NCI-H2107 treated with DMSO at 0.1 percent for 48 hours (cell line): ENCODE data around the gene CS.
"Not testable (repeated sequence)": the region's sequence is repeated elsewhere in the genome, so short reads cannot be mapped to it uniquely, and the experiment has no call there.

ENCODE experiments used
- DNase-seq: peaks from one replicate; lab custom pipeline; 2025; ENCODE audit not compliant: unreplicated experiment; lab: John Stamatoyannopoulos, UW

Gene CS

GRCh38 chr12:56299853-56300643 is at the start of gene CS:
TSS of gene CS (minus strand) at chr12:56300330. CDS start at chr12:56300201, 129 bp downstream.
- DNase-seq = peak; percentile 89

GRCh38 chr12:56348776-56349175 is 48.6 kb upstream of the CS start:
- DNase-seq = no peak

- DNase-seq = not testable (repeated sequence)
These were observed 47.1 kb upstream of the CS start for GRCh38 chr12:56347255-56347654.

GRCh38 chr12:56346675-56347074 is 46.5 kb upstream of the CS start:
- no peak for DNase-seq

GRCh38 chr12:56342290-56342689 is 42.2 kb upstream of the CS start:
- not testable (repeated sequence) for DNase-seq

- DNase-seq = no peak
These were observed 41.5 kb upstream of the CS start for GRCh38 chr12:56341616-56342015.

- DNase-seq = no peak
These were observed 39.0 kb upstream of the CS start for GRCh38 chr12:56339158-56339422.

GRCh38 chr12:56338308-56339157 is 38.4 kb upstream of the CS start, which contains the start of gene IL23A:
TSS of gene IL23A (plus strand) at chr12:56338884. CDS start at chr12:56339045, 161 bp downstream.
- DNase-seq = peak; percentile 83

- DNase-seq = no peak
These were observed 37.7 kb upstream of the CS start for GRCh38 chr12:56337753-56338251.

GRCh38 chr12:56336361-56337167 is 36.4 kb upstream of the CS start:
- DNase-seq = no peak

GRCh38 chr12:56335527-56335926 is 35.4 kb upstream of the CS start:
- not testable (repeated sequence) for DNase-seq

- DNase-seq = no peak
These were observed 34.3 kb upstream of the CS start for GRCh38 chr12:56334490-56334793.

- peak; percentile 94 for DNase-seq
These were observed 33.8 kb upstream of the CS start, which contains the start of gene PAN2 for GRCh38 chr12:56333679-56334489. TSS of gene PAN2 (minus strand) at chr12:56334000. CDS start at chr12:56333094, 906 bp downstream.

- DNase-seq = no peak
These were observed 33.1 kb upstream of the CS start for GRCh38 chr12:56333197-56333678.

- no peak for DNase-seq
These were observed 32.5 kb upstream of the CS start for GRCh38 chr12:56332512-56333196.

GRCh38 chr12:56330936-56331490 is 30.9 kb upstream of the CS start:
- no peak for DNase-seq

- no peak for DNase-seq
These were observed 26.4 kb upstream of the CS start for GRCh38 chr12:56326533-56326932.

- DNase-seq = no peak
These were observed 26.0 kb upstream of the CS start for GRCh38 chr12:56326126-56326525.

- DNase-seq = no peak
These were observed 24.1 kb upstream of the CS start for GRCh38 chr12:56324206-56324605.
